Measurements from ENCODE around the gene CPEB3. TPM values are rescaled to one million over a fixed set of nuclear protein-coding genes. Genes with fewer than 3 reads are reported as not detected.

Gene CPEB3
- total and polyA plus RNA-seq, 8 donors, result 1.3 to 11.2 (median 3.6) TPM

- intact Hi-C loops (cut with DNase I; ENCODE audit: low total_unique reads), result no loop called here
- H3K4me3 ChIP-seq, result no peak overlapping the region
- no peak for DNase-seq
- no peak overlapping the region for H3K27ac ChIP-seq
- H3K27me3 ChIP-seq, result no peaks in the 10 kb centered on the region
- TF ChIP-seq POLR2AphosphoS5 (IDR thresholded peaks at IDR 0.05) (no peak), CTCF (IDR thresholded peaks at IDR 0.05) (no peak), EP300 (IDR thresholded peaks at IDR 0.05) (no peak), POLR2A (IDR thresholded peaks at IDR 0.05) (no peak)
- H3K9me3 ChIP-seq, result no peaks in the 10 kb centered on the region
- peaks cover 3 to 47% (median 26%) of the 10 kb centered on the region in 4 donors for H3K4me1 ChIP-seq
- 70 to 95% (median 91%) methylated on average over 1 of the region's 1 CpG for WGBS, 5 donors
- H3K36me3 ChIP-seq, result peaks cover 0 to 12% (median 0%) of the 10 kb centered on the region in 4 donors
Measured at GRCh38 chr10:92112462-92112861, 178.4 kb downstream of the CPEB3 start.

GRCh38 chr10:92111336-92111939, 179.4 kb downstream of the CPEB3 start:
- DNase-seq, result no peak
- peaks cover 0 to 12% (median 0%) of the 10 kb centered on the region in 4 donors for H3K36me3 ChIP-seq
- H3K4me1 ChIP-seq, result peaks cover 3 to 56% (median 31%) of the 10 kb centered on the region in 4 donors
- intact Hi-C loops (cut with DNase I; ENCODE audit: low total_unique reads), result no loop called here
- no peaks in the 10 kb centered on the region for H3K9me3 ChIP-seq
- no peaks in the 10 kb centered on the region for H3K27me3 ChIP-seq
- H3K4me3 ChIP-seq, result no peak overlapping the region
- H3K27ac ChIP-seq, result no peak overlapping the region
- no peak for TF ChIP-seq POLR2A (IDR thresholded peaks at IDR 0.05)
- TF ChIP-seq CTCF (IDR thresholded peaks at IDR 0.05), result no peak
- TF ChIP-seq EP300 (IDR thresholded peaks at IDR 0.05), result no peak
- TF ChIP-seq POLR2AphosphoS5 (IDR thresholded peaks at IDR 0.05), result no peak

GRCh38 chr10:92110039-92110794, 180.7 kb downstream of the CPEB3 start:
- TF ChIP-seq POLR2AphosphoS5 (IDR thresholded peaks at IDR 0.05) (no peak), POLR2A (IDR thresholded peaks at IDR 0.05) (no peak), EP300 (IDR thresholded peaks at IDR 0.05) (no peak), CTCF (IDR thresholded peaks at IDR 0.05) (no peak)
- Histone ChIP-seq H3K9me3 (no peaks in the 10 kb centered on the region), H3K27me3 (no peaks in the 10 kb centered on the region), H3K36me3 (peaks cover 0 to 12% (median 0%) of the 10 kb centered on the region in 4 donors), H3K4me3 (no peak overlapping the region), H3K4me1 (peaks cover 6 to 69% (median 39%) of the 10 kb centered on the region in 4 donors), H3K27ac (peak overlapping the region in 2 of 5 donors; percentile 5 to 17)
- no peak for DNase-seq
- WGBS, 5 donors, result 74 to 82% (median 81%) methylated on average over 6 of the region's 6 CpGs
- intact Hi-C loops (cut with DNase I; ENCODE audit: low total_unique reads), result no loop called here

GRCh38 chr10:92108747-92109146, 182.1 kb downstream of the CPEB3 start:
- peaks cover 0 to 12% (median 0%) of the 10 kb centered on the region in 4 donors for H3K36me3 ChIP-seq
- no peaks in the 10 kb centered on the region for H3K27me3 ChIP-seq
- 85 to 97% (median 89%) methylated on average over 2 of the region's 2 CpGs for WGBS, 5 donors
- no peak overlapping the region for H3K4me3 ChIP-seq
- H3K4me1 ChIP-seq, result peaks cover 3 to 62% (median 40%) of the 10 kb centered on the region in 4 donors
- no peak for DNase-seq
- no peak for TF ChIP-seq POLR2A (IDR thresholded peaks at IDR 0.05)
- no peak for TF ChIP-seq CTCF (IDR thresholded peaks at IDR 0.05)
- no peak for TF ChIP-seq EP300 (IDR thresholded peaks at IDR 0.05)
- intact Hi-C loops (cut with DNase I; ENCODE audit: low total_unique reads), result no loop called here
- H3K9me3 ChIP-seq, result no peaks in the 10 kb centered on the region
- H3K27ac ChIP-seq, result peak overlapping the region in 1 of 5 donors; percentile 40

Data from stomach (tissue), 9 donors.